HG02943 (cell line): Measurements from ENCODE around the gene RGP1.

Experiments used
- ATAC-seq: cut with Tn5 transposase; IDR thresholded peaks from one replicate; pipeline ENCODE4 v1.9.1; 2021; ENCODE audit warnings: mild to moderate bottlenecking, low read depth, moderate library complexity; ENCODE audit not compliant: unreplicated experiment

RGP1 gene

DNA sequence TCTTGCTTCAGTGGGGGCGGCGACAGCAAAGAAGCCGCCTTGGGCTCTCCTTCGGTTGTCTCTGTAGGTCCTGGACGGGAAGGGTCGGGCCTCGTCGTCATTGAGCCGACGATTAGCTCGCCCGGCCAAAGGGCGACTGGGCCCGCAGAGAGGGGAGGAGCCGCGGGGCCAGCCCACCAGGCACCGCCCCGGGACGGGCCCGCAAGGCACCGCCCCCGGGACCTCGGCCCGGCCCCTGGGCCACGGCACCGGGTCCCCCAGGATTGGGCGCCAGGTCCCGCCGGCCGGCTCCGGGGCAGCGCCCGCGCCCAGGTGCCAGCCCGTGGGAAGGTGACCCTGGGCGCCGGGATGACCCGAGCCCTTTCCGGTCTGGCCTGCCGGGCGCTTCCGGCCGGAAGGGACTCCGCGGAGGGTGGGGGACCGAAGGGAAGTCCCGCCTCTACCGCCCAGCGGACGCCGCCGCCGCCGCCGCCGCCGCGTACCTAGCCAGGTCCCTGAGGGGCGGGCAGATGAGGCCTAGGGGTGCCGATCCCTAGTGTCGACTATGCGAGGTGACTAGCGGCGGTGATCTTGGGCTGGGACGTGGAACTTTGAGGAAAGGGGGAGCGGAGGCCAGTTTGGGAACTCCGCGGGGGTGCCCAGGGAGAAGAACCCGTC, at the start of gene RGP1, which contains the start of gene GBA2:
TSS of gene RGP1 (plus strand) at position 430 of the 657 bp plus-strand sequence. CDS start 469 bp downstream, outside the sequence.
TSS of gene GBA2 (minus strand) at position 371 of the 657 bp plus-strand sequence. CDS start 524 bp downstream, outside the sequence.
- peak; percentile 60 for ATAC-seq

DNA sequence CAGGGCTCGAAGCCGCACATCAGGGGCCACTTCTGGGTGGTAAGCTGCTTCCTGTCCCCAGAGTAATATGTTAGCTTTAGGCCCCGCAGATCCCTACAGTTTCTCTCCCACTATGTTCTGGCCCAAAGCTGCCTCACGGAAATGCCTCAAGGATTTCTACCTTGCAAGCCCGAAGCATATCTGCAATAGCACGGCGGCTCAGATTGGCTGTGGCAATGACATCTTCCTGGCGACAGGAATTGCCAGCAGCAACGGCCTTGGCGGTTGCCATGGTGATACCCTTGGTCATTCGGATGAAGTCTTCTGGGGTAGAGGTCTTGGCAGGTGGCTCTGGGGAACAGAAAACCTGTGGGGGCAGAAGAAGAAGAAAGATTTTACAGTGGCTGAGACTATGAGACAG, 49.1 kb upstream of the RGP1 start:
- ATAC-seq, result no peak

- ATAC-seq, result no peak
These were observed 48.1 kb upstream of the RGP1 start for GRCh38 chr9:35700942-35701341.

DNA sequence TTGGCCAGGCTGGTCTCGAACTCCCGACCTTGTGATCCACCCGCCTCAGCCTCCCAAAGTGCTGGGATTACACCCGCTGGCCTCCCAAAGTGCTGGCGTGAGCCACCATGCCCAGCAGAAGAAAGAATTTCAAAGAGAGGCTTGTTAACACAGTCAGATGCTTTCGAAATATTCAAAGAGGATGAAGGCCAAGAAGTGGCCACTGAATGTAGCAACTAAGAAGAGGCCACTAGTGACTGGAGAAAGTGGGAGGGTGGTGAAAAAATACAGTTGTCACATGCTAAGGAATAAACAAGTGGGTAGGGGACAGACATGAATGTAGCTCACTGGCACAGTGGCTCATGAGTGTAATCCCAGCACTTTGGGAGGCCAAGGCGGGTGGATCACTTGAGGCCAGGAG, 46.4 kb upstream of the RGP1 start:
- ATAC-seq, result no peak

GRCh38 chr9:35703906-35704672, 45.0 kb upstream of the RGP1 start:
- no peak for ATAC-seq

DNA sequence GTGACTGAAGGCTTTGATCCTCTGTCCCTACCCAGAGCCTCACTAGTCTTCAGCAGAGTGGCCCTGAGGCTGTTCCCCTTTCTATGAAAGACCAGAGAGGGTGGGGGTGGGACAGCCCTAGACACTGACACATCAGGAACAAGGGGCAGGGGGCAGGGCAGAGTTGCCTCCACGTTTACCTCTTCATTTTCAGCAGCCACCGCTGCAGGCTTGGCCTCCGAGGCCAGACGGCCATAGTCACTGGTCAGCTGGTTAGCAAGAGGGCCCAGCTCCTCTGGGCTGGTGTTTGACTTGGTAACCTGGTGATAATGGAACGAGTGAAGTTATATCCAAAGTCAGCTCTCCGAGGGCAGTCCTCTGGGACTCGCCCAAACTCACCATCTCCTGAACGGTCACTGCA, 43.7 kb upstream of the RGP1 start:
- ATAC-seq, result no peak

DNA sequence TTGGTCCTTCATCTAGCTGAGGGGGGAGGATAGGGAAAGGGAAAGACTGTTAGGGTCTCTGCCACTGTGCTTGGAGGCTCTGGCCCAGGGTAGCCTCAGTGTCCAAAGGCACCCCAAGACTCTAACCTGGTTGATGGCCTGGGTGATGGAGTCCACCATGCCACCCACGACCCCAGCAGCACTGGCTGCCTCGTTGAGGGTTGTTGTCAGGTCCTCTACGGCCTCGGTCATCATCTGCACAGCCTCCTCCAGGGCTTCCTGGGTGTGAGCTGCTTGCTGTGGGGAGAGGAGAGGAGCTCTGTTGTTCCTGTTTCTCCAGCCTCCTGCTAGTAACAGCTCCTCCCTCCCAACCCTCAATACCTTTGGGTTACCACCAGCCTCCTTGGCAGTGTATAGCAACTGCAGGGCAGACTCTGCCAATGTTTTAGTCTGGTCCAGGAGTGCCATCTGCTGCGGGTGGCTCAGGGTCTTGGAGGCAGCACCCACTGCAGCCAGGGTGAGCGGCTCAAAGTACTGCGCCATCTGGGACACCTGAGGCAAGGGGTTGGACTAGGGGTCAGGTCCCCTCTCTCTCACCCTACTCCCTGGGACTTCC, 43.2 kb upstream of the RGP1 start:
- ATAC-seq, result no peak

- no peak for ATAC-seq
These were observed 42.1 kb upstream of the RGP1 start for GRCh38 chr9:35706951-35707350.

DNA sequence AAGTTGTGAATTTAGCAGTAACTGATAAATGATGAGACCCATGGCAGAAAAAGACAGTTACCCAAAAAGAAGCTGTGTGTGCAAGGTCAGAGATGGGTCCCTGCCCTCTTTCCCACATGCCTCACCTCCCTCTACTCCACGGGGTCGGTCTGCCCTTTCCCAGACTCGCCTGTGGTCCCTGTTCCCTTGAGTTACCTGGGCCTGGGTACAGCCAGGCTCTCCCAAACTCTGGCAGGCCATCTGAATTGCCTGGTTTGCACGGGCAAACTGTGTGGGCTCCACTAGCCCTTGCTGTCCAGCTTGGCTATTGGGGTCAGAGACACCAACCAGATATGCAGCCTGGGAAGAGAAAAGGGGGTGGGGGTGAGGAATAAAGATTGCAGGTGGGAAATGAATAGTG, 40.9 kb upstream of the RGP1 start:
- no peak for ATAC-seq

GRCh38 chr9:35710818-35711500, 38.1 kb upstream of the RGP1 start:
- ATAC-seq, result no peak

- ATAC-seq, result no peak
These were observed 37.3 kb upstream of the RGP1 start for GRCh38 chr9:35711501-35712428.

DNA sequence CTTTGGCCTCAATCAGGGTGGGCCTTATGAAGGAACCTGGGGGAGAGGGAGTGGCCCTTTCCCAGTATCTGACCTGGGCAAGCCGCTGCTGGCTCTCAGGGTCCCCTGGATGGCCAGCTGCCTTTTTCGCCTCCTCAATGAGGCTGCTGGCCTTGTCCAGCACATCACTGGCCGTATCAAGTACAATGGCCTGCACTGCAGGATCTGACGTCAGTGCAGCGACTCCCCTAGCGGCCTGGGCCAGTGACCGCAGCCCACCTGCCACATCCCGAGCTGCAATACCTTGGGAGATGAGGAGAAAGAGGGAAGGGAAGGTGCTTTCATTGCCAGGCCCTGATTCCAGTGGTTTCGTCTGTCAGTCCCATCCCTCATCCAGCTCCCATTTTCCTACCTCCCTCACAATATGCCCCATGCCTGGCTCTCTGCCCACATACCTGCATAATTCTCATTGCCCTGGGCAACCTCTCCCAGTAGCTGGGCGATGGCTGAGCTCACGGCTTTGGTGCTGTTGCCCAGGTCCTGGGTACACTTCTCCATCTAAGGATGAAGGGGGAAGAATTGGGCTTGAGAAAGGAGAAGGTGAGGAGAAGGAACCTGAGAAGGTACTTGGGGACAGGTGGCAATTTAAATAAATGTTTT, 36.2 kb upstream of the RGP1 start:
- ATAC-seq, result no peak

DNA sequence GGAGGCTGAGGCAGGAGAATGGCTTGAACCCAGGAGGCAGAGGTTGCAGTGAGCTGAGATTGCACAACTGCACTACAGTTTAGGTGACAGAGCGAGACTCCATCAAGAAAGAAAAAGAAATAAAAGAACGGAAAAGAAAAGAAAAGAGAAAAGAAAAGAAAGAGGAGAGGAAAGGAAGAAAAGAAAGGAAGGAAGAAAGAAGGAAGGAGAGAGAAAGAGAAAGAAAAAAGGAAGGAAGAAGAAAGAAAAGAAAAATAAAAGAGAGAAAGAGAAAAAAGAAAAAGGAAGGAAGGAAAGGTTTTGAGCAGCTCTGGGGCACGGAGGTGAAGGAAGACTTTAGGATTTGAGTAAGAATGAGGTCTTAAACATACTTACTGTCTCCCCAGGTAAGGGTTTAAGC, 35.5 kb upstream of the RGP1 start:
- no peak for ATAC-seq

- no peak for ATAC-seq
These were observed 35.0 kb upstream of the RGP1 start for GRCh38 chr9:35714123-35714522.

- ATAC-seq, result no peak
These were observed 34.4 kb upstream of the RGP1 start for GRCh38 chr9:35714579-35715252.

GRCh38 chr9:35716230-35716629, 32.9 kb upstream of the RGP1 start:
- no peak for ATAC-seq

DNA sequence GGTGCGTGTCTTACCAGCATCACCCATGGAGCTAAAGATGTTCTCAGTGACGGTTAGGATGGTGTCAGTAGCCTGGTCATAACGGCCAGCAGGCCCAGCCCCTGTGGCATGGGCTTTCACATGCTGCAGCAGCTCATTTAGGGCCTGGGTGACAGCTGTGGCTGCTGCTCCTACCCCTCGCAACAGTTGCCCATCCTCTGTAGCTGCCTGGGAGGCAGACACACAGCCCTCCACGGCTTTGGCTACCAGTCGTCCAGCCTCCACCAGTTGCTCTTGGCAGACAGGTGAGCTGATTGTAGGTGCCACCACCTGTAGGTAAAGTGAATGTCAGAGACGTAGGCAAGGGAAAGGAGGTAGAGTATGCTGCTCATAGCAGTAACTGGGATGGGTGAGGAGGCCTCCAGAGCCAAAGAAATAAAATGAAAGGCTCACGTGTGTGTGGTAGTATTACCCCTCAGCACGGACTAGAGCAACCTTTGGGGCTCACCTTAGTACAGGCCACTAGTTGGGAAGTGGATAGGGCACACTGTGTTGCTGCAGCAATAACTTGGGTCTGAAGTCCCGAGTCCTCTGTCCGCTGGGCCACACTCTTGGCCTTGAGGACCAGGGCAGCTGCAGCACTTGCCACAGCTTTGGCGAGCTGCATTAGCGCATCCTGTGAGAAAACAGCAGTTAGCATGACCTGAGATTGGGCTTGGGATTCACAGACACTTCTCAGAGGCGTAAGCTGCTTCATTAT, 31.8 kb upstream of the RGP1 start:
- no peak for ATAC-seq
